ENCODE data around the gene ZC3H10.
A peak's percentile ranks its signal among the peaks of the same experiment; 100 is the strongest.

Gene ZC3H10

GRCh38 chr12:56127888-56128669 is 10.0 kb downstream of the ZC3H10 start, which contains the start of gene ESYT1:
Gene ESYT1 (plus strand): TSS chr12:56128267. CDS start chr12:56128320, 53 bp downstream.
- H3K9me3 Mint-ChIP-seq, result no peaks in the 10 kb centered on the region
- peak; percentile 95 for DNase-seq
- H3K27me3 Mint-ChIP-seq (ENCODE audit: low read depth, poor library complexity), result peaks cover 3% of the 10 kb centered on the region
- H3K27ac Mint-ChIP-seq, result peak within 1 kb of the TSS; percentile 98
- peak within 1 kb of the TSS; percentile 92 for H3K4me3 Mint-ChIP-seq
- TF ChIP-seq, protein P1, sequence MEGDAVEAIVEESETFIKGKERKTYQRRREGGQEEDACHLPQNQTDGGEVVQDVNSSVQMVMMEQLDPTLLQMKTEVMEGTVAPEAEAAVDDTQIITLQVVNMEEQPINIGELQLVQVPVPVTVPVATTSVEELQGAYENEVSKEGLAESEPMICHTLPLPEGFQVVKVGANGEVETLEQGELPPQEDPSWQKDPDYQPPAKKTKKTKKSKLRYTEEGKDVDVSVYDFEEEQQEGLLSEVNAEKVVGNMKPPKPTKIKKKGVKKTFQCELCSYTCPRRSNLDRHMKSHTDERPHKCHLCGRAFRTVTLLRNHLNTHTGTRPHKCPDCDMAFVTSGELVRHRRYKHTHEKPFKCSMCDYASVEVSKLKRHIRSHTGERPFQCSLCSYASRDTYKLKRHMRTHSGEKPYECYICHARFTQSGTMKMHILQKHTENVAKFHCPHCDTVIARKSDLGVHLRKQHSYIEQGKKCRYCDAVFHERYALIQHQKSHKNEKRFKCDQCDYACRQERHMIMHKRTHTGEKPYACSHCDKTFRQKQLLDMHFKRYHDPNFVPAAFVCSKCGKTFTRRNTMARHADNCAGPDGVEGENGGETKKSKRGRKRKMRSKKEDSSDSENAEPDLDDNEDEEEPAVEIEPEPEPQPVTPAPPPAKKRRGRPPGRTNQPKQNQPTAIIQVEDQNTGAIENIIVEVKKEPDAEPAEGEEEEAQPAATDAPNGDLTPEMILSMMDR (IDR thresholded peaks at IDR 0.05), result no peak
- peaks cover 44% of the 10 kb centered on the region for H3K4me1 Mint-ChIP-seq
- peaks cover 27% of the 10 kb centered on the region for H3K36me3 Mint-ChIP-seq (ENCODE audit: low read depth)

DNA sequence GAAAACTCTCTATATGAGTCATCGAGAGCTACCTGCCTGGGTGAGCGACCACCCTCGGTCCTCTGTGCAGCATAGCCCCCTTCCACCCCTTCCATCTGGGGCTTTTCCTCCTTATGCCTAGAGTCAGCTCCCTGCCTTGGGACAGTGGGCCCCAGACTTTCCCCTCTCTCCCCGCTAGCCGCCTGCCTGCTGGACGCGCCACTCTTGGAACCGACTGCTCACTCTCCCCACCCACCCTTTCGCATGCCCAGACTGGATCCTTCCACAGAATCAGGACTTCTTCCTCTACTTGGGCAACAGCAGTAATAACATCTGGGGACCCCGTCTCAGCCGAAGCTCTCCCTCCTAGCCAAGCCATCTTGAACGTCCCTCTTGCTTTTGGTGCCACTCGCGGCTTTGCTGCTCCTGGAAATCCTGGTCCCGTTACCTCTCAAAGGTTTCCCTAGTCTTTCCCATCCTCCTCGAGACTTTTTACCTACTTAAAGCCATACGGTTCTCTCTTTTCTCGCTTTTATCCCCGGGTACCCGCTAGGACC is 10.7 kb downstream of the ZC3H10 start:
- Mint-ChIP-seq H3K27me3 (ENCODE audit: low read depth, poor library complexity) (peaks cover 3% of the 10 kb centered on the region), H3K4me3 (peak overlapping the region; percentile 92), H3K4me1 (peaks cover 44% of the 10 kb centered on the region), H3K9me3 (no peaks in the 10 kb centered on the region), H3K36me3 (ENCODE audit: low read depth) (peaks cover 34% of the 10 kb centered on the region), H3K27ac (peak overlapping the region; percentile 98)
- TF ChIP-seq, protein P1 (IDR thresholded peaks at IDR 0.05), result no peak
- DNase-seq, result peak; percentile 41

GRCh38 chr12:56129206-56129941 is 11.3 kb downstream of the ZC3H10 start:
- Mint-ChIP-seq H3K4me1 (peaks cover 44% of the 10 kb centered on the region), H3K27ac (peak overlapping the region; percentile 98), H3K36me3 (ENCODE audit: low read depth) (peaks cover 40% of the 10 kb centered on the region), H3K4me3 (peak overlapping the region; percentile 92), H3K27me3 (ENCODE audit: low read depth, poor library complexity) (peaks cover 3% of the 10 kb centered on the region), H3K9me3 (no peaks in the 10 kb centered on the region)
- DNase-seq, result peak; percentile 79
- TF ChIP-seq, protein P1 (IDR thresholded peaks at IDR 0.05), result no peak

- Mint-ChIP-seq H3K27me3 (ENCODE audit: low read depth, poor library complexity) (peaks cover 3% of the 10 kb centered on the region), H3K36me3 (ENCODE audit: low read depth) (peaks cover 42% of the 10 kb centered on the region), H3K4me1 (peaks cover 44% of the 10 kb centered on the region), H3K27ac (no peak overlapping the region), H3K9me3 (no peaks in the 10 kb centered on the region), H3K4me3 (peak overlapping the region; percentile 92)
- no peak for DNase-seq
- TF ChIP-seq, protein P1 (IDR thresholded peaks at IDR 0.05), result no peak
These were observed 12.0 kb downstream of the ZC3H10 start for GRCh38 chr12:56129942-56130495.

DNA sequence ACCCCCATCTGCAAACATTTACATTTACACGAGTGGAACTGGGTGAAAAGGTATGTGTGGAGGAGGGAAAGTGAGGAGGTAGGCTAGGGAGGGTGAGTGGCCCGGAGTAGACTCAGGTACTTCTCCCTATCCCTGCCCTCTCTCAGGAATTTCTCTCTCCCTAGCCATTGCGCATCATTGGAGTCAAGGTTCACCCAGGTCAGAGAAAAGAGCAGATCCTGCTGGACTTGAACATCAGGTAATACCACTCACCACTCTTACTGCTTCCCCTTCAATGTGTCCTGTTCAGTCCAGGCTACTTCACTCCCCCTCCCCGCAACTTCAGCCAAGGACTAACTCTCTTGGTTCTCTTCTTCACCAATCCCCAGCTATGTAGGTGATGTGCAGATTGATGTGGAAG is 12.8 kb downstream of the ZC3H10 start:
- TF ChIP-seq, protein P1 (IDR thresholded peaks at IDR 0.05), result no peak
- Mint-ChIP-seq H3K9me3 (no peaks in the 10 kb centered on the region), H3K36me3 (ENCODE audit: low read depth) (peaks cover 45% of the 10 kb centered on the region)

More for the DNA sequence above, 12.8 kb downstream of the ZC3H10 start:
- H3K27me3 Mint-ChIP-seq (ENCODE audit: low read depth, poor library complexity), result peaks cover 3% of the 10 kb centered on the region
- H3K4me1 Mint-ChIP-seq, result peaks cover 43% of the 10 kb centered on the region
- no peak for DNase-seq
- peak overlapping the region; percentile 37 for H3K4me3 Mint-ChIP-seq
- H3K27ac Mint-ChIP-seq, result no peak overlapping the region

Measured in nephron progenitor cell (in vitro differentiated cells).